GM23338 (cell line): ENCODE measurements around the gene NTPCR. TPM values are rescaled to one million over a fixed set of nuclear protein-coding genes. Genes with fewer than 3 reads are reported as not detected.
"Not testable (repeated sequence)": the region's sequence is repeated elsewhere in the genome, so short reads cannot be mapped to it uniquely, and the experiment has no call there.

Experiments used
- ATAC-seq: fragments of 200-7000 bp; cut with Tn5 transposase; 3 replicates; pipeline ENCODE4 v1.9.1; 2020
- DNase-seq: peaks from one replicate; pipeline ENCODE4 v3.0.0-alpha.2; 2015; ENCODE audit warnings: low spot score
- H2AFZ ChIP-seq: fragments of 200-600 bp; sonication (generic); 2 replicates; pipeline ENCODE4 v1.8.0; 2016; ENCODE audit warnings: antibody characterized with exemption, mild to moderate bottlenecking, moderate library complexity
- H3F3A ChIP-seq: fragments of 200-600 bp; sonication (generic); replicated peaks from 2 replicates; pipeline ENCODE4 v1.8.0; 2017; ENCODE audit warnings: antibody characterized with exemption, mixed run types, low read depth
- H3K27ac ChIP-seq: fragments of 200-600 bp; sonication (generic); 2 replicates; pipeline ENCODE4 v1.6.1; 2016; ENCODE audit warnings: low read depth
- H3K27me3 ChIP-seq: fragments of 200-600 bp; sonication (generic); 2 replicates; pipeline ENCODE4 v1.8.0; 2016; ENCODE audit warnings: mild to moderate bottlenecking, mixed run types, moderate library complexity; ENCODE audit not compliant: insufficient read depth
- H3K36me3 ChIP-seq: fragments of 200-600 bp; sonication (generic); 2 replicates; pipeline ENCODE4 v1.8.0; 2016; ENCODE audit warnings: mild to moderate bottlenecking; ENCODE audit not compliant: insufficient read depth
- H3K4me1 ChIP-seq: fragments of 200-600 bp; sonication (generic); 2 replicates; pipeline ENCODE4 v1.8.0; 2016; ENCODE audit warnings: mild to moderate bottlenecking, moderate library complexity; ENCODE audit not compliant: insufficient read depth
- H3K4me2 ChIP-seq: fragments of 200-600 bp; sonication (generic); 2 replicates; pipeline ENCODE4 v1.7.1; 2017; ENCODE audit warnings: mixed run types
- H3K4me3 ChIP-seq: fragments of 200-600 bp; sonication (generic); 2 replicates; pipeline ENCODE4 v1.6.1; 2016; ENCODE audit warnings: mixed run types
- H3K79me2 ChIP-seq: fragments of 200-600 bp; sonication (generic); replicated peaks from 2 replicates; pipeline ENCODE4 v1.8.0; 2017; ENCODE audit warnings: mild to moderate bottlenecking; ENCODE audit not compliant: insufficient read depth
- H3K9me2 ChIP-seq: fragments of 200-600 bp; sonication (generic); 2 replicates; pipeline ENCODE4 v1.8.0; 2017; ENCODE audit not compliant: insufficient read depth
- H4K20me1 ChIP-seq: fragments of 200-600 bp; sonication (generic); replicated peaks from 2 replicates; pipeline ENCODE4 v1.8.0; 2017; ENCODE audit warnings: mild to moderate bottlenecking; ENCODE audit not compliant: insufficient read depth
- H3K27ac Mint-ChIP-seq: 2 replicates; pipeline ENCODE4 v1.8.0; 2020; ENCODE audit warnings: inconsistent platforms, mild to moderate bottlenecking, moderate library complexity, mixed read lengths
- H3K27me3 Mint-ChIP-seq: 3 replicates; pipeline ENCODE4 v1.8.0; 2022; ENCODE audit warnings: low read depth, mild to moderate bottlenecking, moderate library complexity, mixed read lengths, inconsistent platforms; ENCODE audit not compliant: insufficient read depth, poor library complexity
- H3K36me3 Mint-ChIP-seq: 3 replicates; pipeline ENCODE4 v1.8.0; 2021; ENCODE audit warnings: low read depth, mild to moderate bottlenecking, inconsistent platforms, moderate library complexity, mixed read lengths
- H3K4me1 Mint-ChIP-seq: 3 replicates; pipeline ENCODE4 v1.8.0; 2020; ENCODE audit warnings: mild to moderate bottlenecking, inconsistent platforms, mixed read lengths
- H3K4me3 Mint-ChIP-seq: 3 replicates; pipeline ENCODE4 v1.8.0; 2021; ENCODE audit warnings: moderate library complexity, mild to moderate bottlenecking, inconsistent platforms, mixed read lengths
- H3K9me3 Mint-ChIP-seq: 3 replicates; pipeline ENCODE4 v1.8.0; 2020; ENCODE audit warnings: moderate library complexity, mild to moderate bottlenecking, inconsistent platforms, mixed read lengths
- EZH2 ChIP-seq: fragments of 200-600 bp; sonication (generic); IDR thresholded peaks from one replicate; pipeline ENCODE4 v1.8.0; 2017; ENCODE audit warnings: antibody characterized with exemption, mild to moderate bottlenecking, low read depth; ENCODE audit not compliant: unreplicated experiment
- EZH2phosphoT487 ChIP-seq: fragments of 200-600 bp; sonication (generic); IDR thresholded peaks from one replicate; pipeline ENCODE4 v1.8.1; 2018; ENCODE audit warnings: antibody characterized with exemption; ENCODE audit not compliant: unreplicated experiment
- JUNB ChIP-seq: IDR thresholded peaks from one replicate; pipeline ENCODE4 v1.6.1; 2016; ENCODE audit warnings: antibody characterized with exemption; ENCODE audit not compliant: unreplicated experiment
- POLR2AphosphoS5 ChIP-seq: IDR thresholded peaks from 2 replicates; pipeline ENCODE4 v1.6.1; 2016; ENCODE audit warnings: antibody characterized with exemption, low read depth
- ZNF114 ChIP-seq: fragments of 250-450 bp; sonication (Bioruptor Pico); IDR thresholded peaks from 2 replicates; pipeline ENCODE4 v1.5.0; 2020; ENCODE audit warnings: mild to moderate bottlenecking, moderate library complexity
- polyA plus RNA-seq: library from polyadenylated mRNA; unstranded; fragments of >200 nt; fragmentation: Nextera tagmentation; extraction: Ambion mirVana; gene quantifications from 2 replicates; pipeline ENCODE4 v1.2.1, GENCODE V29; 2016
- total RNA-seq: library from RNA; depleted of rRNA; stranded (reverse); fragments of >200 nt; shearing (Covaris generic); gene quantifications from 2 replicates; pipeline ENCODE4 v1.2.3, GENCODE V29; 2014
- TF ChIP-seq, protein P1 (sequence below): IDR thresholded peaks from one replicate; pipeline ENCODE4 v1.6.1; 2018; ENCODE audit warnings: antibody characterized with exemption; ENCODE audit not compliant: unreplicated experiment
- TF ChIP-seq, protein P2 (sequence below): IDR thresholded peaks from 2 replicates; pipeline ENCODE4 v1.6.1; 2016; ENCODE audit warnings: antibody characterized with exemption
- TF ChIP-seq, protein P3 (sequence below): fragments of 250-450 bp; sonication (Bioruptor Pico); IDR thresholded peaks from 2 replicates; pipeline ENCODE4 v1.5.0; 2020; ENCODE audit warnings: mild to moderate bottlenecking, moderate library complexity

The NTPCR gene
- total and polyA plus RNA-seq, 2 experiments from 2014 or later: 64.1 to 150 TPM

GRCh38 chr1:232925421-232926220 is 24.8 kb upstream of the NTPCR start (continued):
- TF ChIP-seq, protein P1, sequence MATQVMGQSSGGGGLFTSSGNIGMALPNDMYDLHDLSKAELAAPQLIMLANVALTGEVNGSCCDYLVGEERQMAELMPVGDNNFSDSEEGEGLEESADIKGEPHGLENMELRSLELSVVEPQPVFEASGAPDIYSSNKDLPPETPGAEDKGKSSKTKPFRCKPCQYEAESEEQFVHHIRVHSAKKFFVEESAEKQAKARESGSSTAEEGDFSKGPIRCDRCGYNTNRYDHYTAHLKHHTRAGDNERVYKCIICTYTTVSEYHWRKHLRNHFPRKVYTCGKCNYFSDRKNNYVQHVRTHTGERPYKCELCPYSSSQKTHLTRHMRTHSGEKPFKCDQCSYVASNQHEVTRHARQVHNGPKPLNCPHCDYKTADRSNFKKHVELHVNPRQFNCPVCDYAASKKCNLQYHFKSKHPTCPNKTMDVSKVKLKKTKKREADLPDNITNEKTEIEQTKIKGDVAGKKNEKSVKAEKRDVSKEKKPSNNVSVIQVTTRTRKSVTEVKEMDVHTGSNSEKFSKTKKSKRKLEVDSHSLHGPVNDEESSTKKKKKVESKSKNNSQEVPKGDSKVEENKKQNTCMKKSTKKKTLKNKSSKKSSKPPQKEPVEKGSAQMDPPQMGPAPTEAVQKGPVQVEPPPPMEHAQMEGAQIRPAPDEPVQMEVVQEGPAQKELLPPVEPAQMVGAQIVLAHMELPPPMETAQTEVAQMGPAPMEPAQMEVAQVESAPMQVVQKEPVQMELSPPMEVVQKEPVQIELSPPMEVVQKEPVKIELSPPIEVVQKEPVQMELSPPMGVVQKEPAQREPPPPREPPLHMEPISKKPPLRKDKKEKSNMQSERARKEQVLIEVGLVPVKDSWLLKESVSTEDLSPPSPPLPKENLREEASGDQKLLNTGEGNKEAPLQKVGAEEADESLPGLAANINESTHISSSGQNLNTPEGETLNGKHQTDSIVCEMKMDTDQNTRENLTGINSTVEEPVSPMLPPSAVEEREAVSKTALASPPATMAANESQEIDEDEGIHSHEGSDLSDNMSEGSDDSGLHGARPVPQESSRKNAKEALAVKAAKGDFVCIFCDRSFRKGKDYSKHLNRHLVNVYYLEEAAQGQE: no peak
- TF ChIP-seq EZH2phosphoT487: no peak
- no peak for TF ChIP-seq JUNB
- TF ChIP-seq, protein P2, sequence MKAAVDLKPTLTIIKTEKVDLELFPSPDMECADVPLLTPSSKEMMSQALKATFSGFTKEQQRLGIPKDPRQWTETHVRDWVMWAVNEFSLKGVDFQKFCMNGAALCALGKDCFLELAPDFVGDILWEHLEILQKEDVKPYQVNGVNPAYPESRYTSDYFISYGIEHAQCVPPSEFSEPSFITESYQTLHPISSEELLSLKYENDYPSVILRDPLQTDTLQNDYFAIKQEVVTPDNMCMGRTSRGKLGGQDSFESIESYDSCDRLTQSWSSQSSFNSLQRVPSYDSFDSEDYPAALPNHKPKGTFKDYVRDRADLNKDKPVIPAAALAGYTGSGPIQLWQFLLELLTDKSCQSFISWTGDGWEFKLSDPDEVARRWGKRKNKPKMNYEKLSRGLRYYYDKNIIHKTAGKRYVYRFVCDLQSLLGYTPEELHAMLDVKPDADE: no peak
- no peak for TF ChIP-seq EZH2
- no peak for TF ChIP-seq ZNF114 (CRISPR knock-in tag)
- no peak for TF ChIP-seq POLR2AphosphoS5

GRCh38 chr1:232927166-232927565 is 23.2 kb upstream of the NTPCR start:
- H3K4me3 Mint-ChIP-seq, H3K27ac ChIP-seq, ATAC-seq, H2AFZ ChIP-seq, H4K20me1 ChIP-seq, H3K27me3 ChIP-seq, H3K27me3 Mint-ChIP-seq, H3K4me3 ChIP-seq, DNase-seq, H3K79me2 ChIP-seq, H3K4me1 Mint-ChIP-seq, H3K9me2 ChIP-seq, H3K4me2 ChIP-seq, H3F3A ChIP-seq, H3K4me1 ChIP-seq, H3K9me3 Mint-ChIP-seq, H3K36me3 ChIP-seq, H3K36me3 Mint-ChIP-seq, H3K27ac Mint-ChIP-seq: not testable (repeated sequence)

GRCh38 chr1:232927830-232928505 is 22.4 kb upstream of the NTPCR start:
- Histone ChIP-seq H3K9me2 (peaks cover 5% of the 10 kb centered on the region; the same call in 1 of the 2 replicates), H3K79me2 (no peaks in the 10 kb centered on the region), H3K27ac (no peak overlapping the region), H3K4me1 (no peaks in the 10 kb centered on the region), H3K27me3 (no peaks in the 10 kb centered on the region), H3K36me3 (no peaks in the 10 kb centered on the region), H2AFZ (no peak overlapping the region), H3K4me2 (no peak overlapping the region), H3K4me3 (no peak overlapping the region), H3F3A (no peaks in the 10 kb centered on the region), H4K20me1 (no peaks in the 10 kb centered on the region)
- DNase-seq: no peak
- Mint-ChIP-seq H3K4me3 (no peak overlapping the region), H3K36me3 (no peaks in the 10 kb centered on the region), H3K27ac (no peak overlapping the region), H3K4me1 (no peaks in the 10 kb centered on the region), H3K27me3 (peaks cover 4% of the 10 kb centered on the region), H3K9me3 (peaks cover 8% of the 10 kb centered on the region)
- no peak for ATAC-seq
- TF ChIP-seq, protein P3, sequence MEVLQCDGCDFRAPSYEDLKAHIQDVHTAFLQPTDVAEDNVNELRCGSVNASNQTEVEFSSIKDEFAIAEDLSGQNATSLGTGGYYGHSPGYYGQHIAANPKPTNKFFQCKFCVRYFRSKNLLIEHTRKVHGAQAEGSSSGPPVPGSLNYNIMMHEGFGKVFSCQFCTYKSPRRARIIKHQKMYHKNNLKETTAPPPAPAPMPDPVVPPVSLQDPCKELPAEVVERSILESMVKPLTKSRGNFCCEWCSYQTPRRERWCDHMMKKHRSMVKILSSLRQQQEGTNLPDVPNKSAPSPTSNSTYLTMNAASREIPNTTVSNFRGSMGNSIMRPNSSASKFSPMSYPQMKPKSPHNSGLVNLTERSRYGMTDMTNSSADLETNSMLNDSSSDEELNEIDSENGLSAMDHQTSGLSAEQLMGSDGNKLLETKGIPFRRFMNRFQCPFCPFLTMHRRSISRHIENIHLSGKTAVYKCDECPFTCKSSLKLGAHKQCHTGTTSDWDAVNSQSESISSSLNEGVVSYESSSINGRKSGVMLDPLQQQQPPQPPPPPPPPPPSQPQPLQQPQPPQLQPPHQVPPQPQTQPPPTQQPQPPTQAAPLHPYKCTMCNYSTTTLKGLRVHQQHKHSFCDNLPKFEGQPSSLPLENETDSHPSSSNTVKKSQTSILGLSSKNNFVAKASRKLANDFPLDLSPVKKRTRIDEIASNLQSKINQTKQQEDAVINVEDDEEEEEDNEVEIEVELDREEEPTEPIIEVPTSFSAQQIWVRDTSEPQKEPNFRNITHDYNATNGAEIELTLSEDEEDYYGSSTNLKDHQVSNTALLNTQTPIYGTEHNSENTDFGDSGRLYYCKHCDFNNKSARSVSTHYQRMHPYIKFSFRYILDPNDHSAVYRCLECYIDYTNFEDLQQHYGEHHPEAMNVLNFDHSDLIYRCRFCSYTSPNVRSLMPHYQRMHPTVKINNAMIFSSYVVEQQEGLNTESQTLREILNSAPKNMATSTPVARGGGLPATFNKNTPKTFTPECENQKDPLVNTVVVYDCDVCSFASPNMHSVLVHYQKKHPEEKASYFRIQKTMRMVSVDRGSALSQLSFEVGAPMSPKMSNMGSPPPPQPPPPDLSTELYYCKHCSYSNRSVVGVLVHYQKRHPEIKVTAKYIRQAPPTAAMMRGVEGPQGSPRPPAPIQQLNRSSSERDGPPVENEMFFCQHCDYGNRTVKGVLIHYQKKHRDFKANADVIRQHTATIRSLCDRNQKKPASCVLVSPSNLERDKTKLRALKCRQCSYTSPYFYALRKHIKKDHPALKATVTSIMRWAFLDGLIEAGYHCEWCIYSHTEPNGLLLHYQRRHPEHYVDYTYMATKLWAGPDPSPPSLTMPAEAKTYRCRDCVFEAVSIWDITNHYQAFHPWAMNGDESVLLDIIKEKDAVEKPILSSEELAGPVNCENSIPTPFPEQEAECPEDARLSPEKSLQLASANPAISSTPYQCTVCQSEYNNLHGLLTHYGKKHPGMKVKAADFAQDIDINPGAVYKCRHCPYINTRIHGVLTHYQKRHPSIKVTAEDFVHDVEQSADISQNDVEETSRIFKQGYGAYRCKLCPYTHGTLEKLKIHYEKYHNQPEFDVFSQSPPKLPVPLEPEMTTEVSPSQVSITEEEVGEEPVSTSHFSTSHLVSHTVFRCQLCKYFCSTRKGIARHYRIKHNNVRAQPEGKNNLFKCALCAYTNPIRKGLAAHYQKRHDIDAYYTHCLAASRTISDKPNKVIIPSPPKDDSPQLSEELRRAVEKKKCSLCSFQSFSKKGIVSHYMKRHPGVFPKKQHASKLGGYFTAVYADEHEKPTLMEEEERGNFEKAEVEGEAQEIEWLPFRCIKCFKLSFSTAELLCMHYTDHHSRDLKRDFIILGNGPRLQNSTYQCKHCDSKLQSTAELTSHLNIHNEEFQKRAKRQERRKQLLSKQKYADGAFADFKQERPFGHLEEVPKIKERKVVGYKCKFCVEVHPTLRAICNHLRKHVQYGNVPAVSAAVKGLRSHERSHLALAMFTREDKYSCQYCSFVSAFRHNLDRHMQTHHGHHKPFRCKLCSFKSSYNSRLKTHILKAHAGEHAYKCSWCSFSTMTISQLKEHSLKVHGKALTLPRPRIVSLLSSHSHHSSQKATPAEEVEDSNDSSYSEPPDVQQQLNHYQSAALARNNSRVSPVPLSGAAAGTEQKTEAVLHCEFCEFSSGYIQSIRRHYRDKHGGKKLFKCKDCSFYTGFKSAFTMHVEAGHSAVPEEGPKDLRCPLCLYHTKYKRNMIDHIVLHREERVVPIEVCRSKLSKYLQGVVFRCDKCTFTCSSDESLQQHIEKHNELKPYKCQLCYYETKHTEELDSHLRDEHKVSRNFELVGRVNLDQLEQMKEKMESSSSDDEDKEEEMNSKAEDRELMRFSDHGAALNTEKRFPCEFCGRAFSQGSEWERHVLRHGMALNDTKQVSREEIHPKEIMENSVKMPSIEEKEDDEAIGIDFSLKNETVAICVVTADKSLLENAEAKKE (CRISPR knock-in tag): no peak
